H9 (cell line): ENCODE results near the gene CSF1R. TPM values are rescaled to one million over a fixed set of nuclear protein-coding genes. Genes with fewer than 3 reads are reported as not detected.

Experiments
- DNase-seq: peaks from one replicate; pipeline ENCODE4 v3.0.0-alpha.2; 2017
- H2AFZ ChIP-seq: one replicate; pipeline ENCODE4 v1.6.1; 2013; ENCODE audit warnings: mild to moderate bottlenecking, low read length, control low read depth, moderate library complexity
- H2AK5ac ChIP-seq: 2 replicates; pipeline ENCODE4 v1.6.1; 2013; ENCODE audit warnings: low read length, control low read depth, mixed read lengths; ENCODE audit not compliant: insufficient read length
- H2BK120ac ChIP-seq: one replicate; pipeline ENCODE4 v1.6.1; 2013; ENCODE audit warnings: low read depth, mild to moderate bottlenecking, low read length, control low read depth, inconsistent platforms; ENCODE audit not compliant: poor library complexity, severe bottlenecking
- H2BK12ac ChIP-seq: 2 replicates; pipeline ENCODE4 v1.6.1; 2013; ENCODE audit warnings: low read length, control low read depth, mixed read lengths, low read depth; ENCODE audit not compliant: insufficient read length
- H2BK15ac ChIP-seq: 2 replicates; pipeline ENCODE4 v1.6.1; 2013; ENCODE audit warnings: low read depth, low read length, control low read depth
- H2BK20ac ChIP-seq: one replicate; pipeline ENCODE4 v1.6.1; 2013; ENCODE audit warnings: low read depth, mild to moderate bottlenecking, low read length, control low read depth, inconsistent platforms; ENCODE audit not compliant: poor library complexity, severe bottlenecking
- H2BK5ac ChIP-seq: 2 replicates; pipeline ENCODE4 v1.6.1; 2013; ENCODE audit warnings: low read length, control low read depth, mixed read lengths; ENCODE audit not compliant: insufficient read length
- H3K14ac ChIP-seq: 2 replicates; pipeline ENCODE4 v1.6.1; 2013; ENCODE audit warnings: low read length, control low read depth; ENCODE audit not compliant: insufficient read depth
- H3K18ac ChIP-seq: 2 replicates; pipeline ENCODE4 v1.6.1; 2013; ENCODE audit warnings: low read depth, mild to moderate bottlenecking, mixed read lengths, low read length, control low read depth; ENCODE audit not compliant: insufficient read length
- H3K23ac ChIP-seq: 2 replicates; pipeline ENCODE4 v1.6.1; 2013; ENCODE audit warnings: low read length, control low read depth, mixed read lengths, low read depth; ENCODE audit not compliant: insufficient read length
- H3K23me2 ChIP-seq: 2 replicates; pipeline ENCODE4 v1.6.1; 2013; ENCODE audit warnings: low read depth, mild to moderate bottlenecking, mixed read lengths, low read length, control low read depth; ENCODE audit not compliant: insufficient read length, poor library complexity, severe bottlenecking
- H3K27ac ChIP-seq: 2 replicates; pipeline ENCODE4 v1.5.1; 2013; ENCODE audit warnings: low read length, control low read depth, mixed read lengths, low read depth; ENCODE audit not compliant: insufficient read length
- H3K27me3 ChIP-seq: 2 replicates; pipeline ENCODE4 v1.6.1; 2013; ENCODE audit warnings: low read length, control low read depth, inconsistent platforms; ENCODE audit not compliant: insufficient read depth
- H3K4ac ChIP-seq: 2 replicates; pipeline ENCODE4 v1.6.1; 2013; ENCODE audit warnings: low read depth, mild to moderate bottlenecking, control low read depth, inconsistent platforms, low read length, moderate library complexity
- H3K4me1 ChIP-seq: 2 replicates; pipeline ENCODE4 v1.6.1; 2013; ENCODE audit warnings: low read length, control low read depth, inconsistent platforms; ENCODE audit not compliant: insufficient read depth
- H3K4me2 ChIP-seq: 2 replicates; pipeline ENCODE4 v1.6.1; 2013; ENCODE audit warnings: low read length, control low read depth, mixed read lengths; ENCODE audit not compliant: insufficient read length, insufficient read depth
- H3K56ac ChIP-seq: 2 replicates; pipeline ENCODE4 v1.6.1; 2013; ENCODE audit warnings: low read depth, mild to moderate bottlenecking, mixed read lengths, low read length, control low read depth; ENCODE audit not compliant: insufficient read length
- H3K79me1 ChIP-seq: 2 replicates; pipeline ENCODE4 v1.6.1; 2013; ENCODE audit warnings: low read depth, mild to moderate bottlenecking, moderate library complexity, low read length, control low read depth, inconsistent platforms; ENCODE audit not compliant: insufficient read depth, poor library complexity, severe bottlenecking
- H3K79me2 ChIP-seq: 2 replicates; pipeline ENCODE4 v1.6.1; 2013; ENCODE audit warnings: low read length, control low read depth, inconsistent platforms; ENCODE audit not compliant: insufficient read depth
- H3K9ac ChIP-seq: 2 replicates; pipeline ENCODE4 v1.6.1; 2013; ENCODE audit warnings: low read length, control low read depth, mixed read lengths; ENCODE audit not compliant: insufficient read length; ENCODE audit errors: extremely low read depth
- H3K9me3 ChIP-seq: one replicate; pipeline ENCODE4 v1.6.1; 2013; ENCODE audit warnings: low read depth, low read length, inconsistent platforms; ENCODE audit not compliant: control insufficient read depth
- H3T11ph ChIP-seq: one replicate; pipeline ENCODE4 v1.6.1; 2013; ENCODE audit warnings: mild to moderate bottlenecking, low read length, control low read depth, inconsistent platforms
- H4K20me1 ChIP-seq: one replicate; pipeline ENCODE4 v1.6.1; 2013; ENCODE audit not compliant: control insufficient read depth, insufficient read length, insufficient read depth
- H4K5ac ChIP-seq: 2 replicates; pipeline ENCODE4 v1.6.1; 2013; ENCODE audit warnings: low read depth, mild to moderate bottlenecking, mixed read lengths, low read length, control low read depth; ENCODE audit not compliant: insufficient read length
- H4K8ac ChIP-seq: replicated peaks from 2 replicates; pipeline ENCODE4 v1.6.1; 2013; ENCODE audit warnings: low read length, control low read depth, mixed read lengths, low read depth; ENCODE audit not compliant: insufficient read length
- H4K91ac ChIP-seq: 2 replicates; pipeline ENCODE4 v1.6.1; 2013; ENCODE audit warnings: low read depth, mild to moderate bottlenecking, moderate library complexity, mixed read lengths, low read length, control low read depth; ENCODE audit not compliant: insufficient read length
- H3K27ac Mint-ChIP-seq, 3 experiments: 2 replicates in 2 of 3; 3 replicates in 1 of 3; pipeline ENCODE4 v1.8.0; 2020 to 2021; ENCODE audit warnings: mixed read lengths in 3 of 3, mild to moderate bottlenecking in 1 of 3, moderate library complexity in 1 of 3
- H3K27me3 Mint-ChIP-seq: 2 replicates; pipeline ENCODE4 v1.8.0; 2021; ENCODE audit warnings: low read depth, mild to moderate bottlenecking, moderate library complexity, mixed read lengths
- H3K36me3 Mint-ChIP-seq, 3 experiments: 2 replicates in 2 of 3; 3 replicates in 1 of 3; pipeline ENCODE4 v1.8.0; 2020 to 2021; ENCODE audit warnings: low read depth in 3 of 3, mixed read lengths in 3 of 3; ENCODE audit not compliant: insufficient read depth in 1 of 3
- H3K4me1 Mint-ChIP-seq, 2 experiments: 2 replicates each; pipeline ENCODE4 v1.8.0; 2020; ENCODE audit warnings: mixed read lengths in 2 of 2
- H3K4me3 Mint-ChIP-seq, 2 experiments: 2 replicates in 1 of 2; 3 replicates in 1 of 2; pipeline ENCODE4 v1.8.0; 2020 to 2021; ENCODE audit warnings: mild to moderate bottlenecking in 2 of 2, mixed read lengths in 2 of 2, moderate library complexity in 1 of 2
- H3K9me3 Mint-ChIP-seq, 2 experiments: 2 replicates in 1 of 2; 3 replicates in 1 of 2; pipeline ENCODE4 v1.8.0; 2020; ENCODE audit warnings: mild to moderate bottlenecking in 2 of 2, mixed read lengths in 2 of 2, moderate library complexity in 1 of 2
- CTCF ChIP-seq: fragments of 200-600 bp; sonication (generic); conservative IDR thresholded peaks from 3 replicates; pipeline ENCODE4 v1.8.0; 2021; ENCODE audit warnings: antibody characterized with exemption, mild to moderate bottlenecking
- WGBS: extraction: QIAGEN DNeasy Blood & Tissue Kit; methylation state at CpG from one replicate; pipeline ENCODE4 v1.1.7; 2013; ENCODE audit warnings: missing lambda C conversion rate, low lambda C conversion rate, mixed read lengths; ENCODE audit not compliant: insufficient read length; ENCODE audit errors: extremely low coverage; 5-methylcytosine and 5-hydroxymethylcytosine counted together
- total RNA-seq: library from RNA; stranded (reverse); gene quantifications from 2 replicates; pipeline ENCODE4 v1.2.1, GENCODE V29; 2021

The CSF1R gene
- total RNA-seq, 1 experiment from 2014 or later, result 0.13 TPM

DNA sequence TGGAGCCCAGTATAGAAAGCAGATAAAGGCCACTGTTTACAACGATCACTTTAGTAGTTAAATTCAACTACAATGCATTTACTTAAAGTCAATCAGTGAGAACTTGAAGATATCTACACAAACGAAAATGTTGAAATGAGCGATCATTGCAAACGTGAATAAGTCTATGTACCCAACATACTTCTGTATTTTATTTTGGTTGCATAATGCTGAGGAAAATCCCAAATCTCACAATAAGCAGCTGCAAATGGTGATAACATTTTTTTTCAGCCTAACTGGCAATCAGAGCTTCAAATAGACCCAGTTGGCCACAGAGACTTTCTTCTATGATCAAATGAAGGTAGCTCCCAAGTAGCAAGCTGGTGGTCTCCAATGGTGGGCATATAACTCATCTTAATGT, 37.2 kb upstream of the CSF1R start:
- H2BK5ac ChIP-seq, result no peak overlapping the region
- H3K9me3 ChIP-seq, result no peaks in the 10 kb centered on the region
- Mint-ChIP-seq H3K36me3 (no peaks in the 10 kb centered on the region), H3K9me3 (no peaks in the 10 kb centered on the region), H3K27ac (no peak overlapping the region), H3K4me3 (no peak overlapping the region), H3K27me3 (peaks cover 16% of the 10 kb centered on the region), H3K4me1 (peaks cover 17 to 26% of the 10 kb centered on the region in 2 experiments)
- H3K4ac ChIP-seq, result no peak overlapping the region
- no peak overlapping the region for H4K91ac ChIP-seq
- no peak overlapping the region for H2BK12ac ChIP-seq
- H3K23me2 ChIP-seq, result no peaks in the 10 kb centered on the region
- no peak overlapping the region for H3K56ac ChIP-seq
- no peak overlapping the region for H3K18ac ChIP-seq
- H4K8ac ChIP-seq, result no peak overlapping the region
- no peak overlapping the region for H2BK15ac ChIP-seq
- no peak overlapping the region for H2BK120ac ChIP-seq
- no peak overlapping the region for H4K5ac ChIP-seq
- no peak for TF ChIP-seq CTCF
- no peak overlapping the region for H2AFZ ChIP-seq
- no peak for DNase-seq
- no peak overlapping the region for H2BK20ac ChIP-seq
- no CpG with 5 or more reads among the region's 4 CpGs for WGBS
- H3K79me2 ChIP-seq, result no peaks in the 10 kb centered on the region
- no peak overlapping the region for H3K27ac ChIP-seq
- no peaks in the 10 kb centered on the region for H3K27me3 ChIP-seq
- H3K23ac ChIP-seq, result no peak overlapping the region
- no peak overlapping the region for H2AK5ac ChIP-seq
- H3K14ac ChIP-seq, result no peak overlapping the region
- no peaks in the 10 kb centered on the region for H3K4me1 ChIP-seq
- H3K79me1 ChIP-seq, result no peaks in the 10 kb centered on the region
- H4K20me1 ChIP-seq, result no peaks in the 10 kb centered on the region
- H3T11ph ChIP-seq, result no peak overlapping the region
- H3K9ac ChIP-seq, result no peak overlapping the region
- no peak overlapping the region for H3K4me2 ChIP-seq
